ENCODE measurements around the gene NCOR2.

Gene NCOR2

DNA sequence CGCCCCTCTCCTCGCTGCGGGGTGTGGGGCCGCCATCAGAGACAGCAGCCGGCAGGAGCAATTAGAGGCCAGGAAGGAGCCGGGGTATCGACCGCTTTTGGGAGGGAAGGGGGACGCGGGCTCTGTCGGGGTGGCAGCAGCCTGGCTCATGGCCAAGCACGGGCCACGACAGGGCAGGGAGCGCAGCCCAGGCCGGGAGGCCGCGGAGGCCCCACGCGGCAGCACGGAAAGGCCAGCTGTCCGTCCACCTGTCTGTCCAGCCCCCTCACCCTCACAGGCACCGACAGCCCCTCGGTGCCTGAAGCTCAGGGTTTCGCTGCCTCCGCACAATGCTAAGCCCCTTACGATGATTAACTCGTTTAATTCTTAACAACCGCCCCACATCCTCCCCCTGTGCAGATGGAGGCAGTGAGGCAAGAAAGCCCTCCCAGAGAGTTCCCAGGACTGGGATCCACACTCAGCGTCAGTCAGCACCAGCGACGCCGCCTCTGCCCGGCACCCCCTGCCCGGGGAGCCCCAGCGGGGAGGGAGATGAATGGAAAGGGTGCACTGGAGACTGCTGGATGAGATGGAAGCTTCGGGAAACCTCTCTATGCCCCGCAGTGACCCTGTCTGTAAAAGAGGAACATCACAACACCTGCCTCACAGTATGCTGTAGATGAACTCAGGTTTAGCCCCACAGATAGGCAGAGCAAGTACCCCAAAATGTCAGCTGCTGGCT, 23.7 kb downstream of the NCOR2 start:
- H3K4me3 ChIP-seq (ENCODE audit: low read depth, low read length), result no peak overlapping the region
- no peak for TF ChIP-seq CTCF (IDR thresholded peaks at IDR 0.05; ENCODE audit: low read depth, low read length)

DNA sequence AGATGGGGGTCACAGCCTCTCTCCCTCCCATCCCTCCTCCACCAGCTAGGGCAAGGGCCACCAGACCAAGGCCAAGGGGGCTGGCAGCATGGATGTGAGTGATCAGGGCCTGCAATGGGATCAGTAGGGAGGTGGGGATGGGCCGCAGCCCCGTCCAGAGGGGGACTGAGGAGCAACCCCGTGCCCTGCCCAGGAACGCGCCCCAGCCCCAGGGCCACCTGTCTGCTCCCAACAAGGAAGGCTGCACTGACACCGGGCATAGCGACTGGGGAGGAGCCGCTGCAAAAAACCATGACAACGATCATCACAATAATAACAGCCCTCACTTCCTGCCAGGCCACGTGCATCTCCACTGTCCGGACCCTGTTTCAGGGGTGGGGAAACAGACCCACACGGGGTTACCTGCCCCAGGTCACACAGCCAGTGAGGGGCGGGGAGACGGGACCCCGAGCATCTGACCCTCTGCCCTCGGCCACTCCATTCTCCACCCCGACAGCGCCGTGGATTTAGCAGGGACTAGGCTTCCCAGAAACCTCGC, 24.3 kb downstream of the NCOR2 start:
- H3K4me3 ChIP-seq (ENCODE audit: low read depth, low read length), result no peak overlapping the region
- TF ChIP-seq CTCF (IDR thresholded peaks at IDR 0.05; ENCODE audit: low read depth, low read length), result no peak

GRCh38 chr12:124542021-124542949, 25.1 kb downstream of the NCOR2 start:
- no peak overlapping the region for H3K4me3 ChIP-seq (ENCODE audit: low read depth, low read length)
- no peak for TF ChIP-seq CTCF (IDR thresholded peaks at IDR 0.05; ENCODE audit: low read depth, low read length)

DNA sequence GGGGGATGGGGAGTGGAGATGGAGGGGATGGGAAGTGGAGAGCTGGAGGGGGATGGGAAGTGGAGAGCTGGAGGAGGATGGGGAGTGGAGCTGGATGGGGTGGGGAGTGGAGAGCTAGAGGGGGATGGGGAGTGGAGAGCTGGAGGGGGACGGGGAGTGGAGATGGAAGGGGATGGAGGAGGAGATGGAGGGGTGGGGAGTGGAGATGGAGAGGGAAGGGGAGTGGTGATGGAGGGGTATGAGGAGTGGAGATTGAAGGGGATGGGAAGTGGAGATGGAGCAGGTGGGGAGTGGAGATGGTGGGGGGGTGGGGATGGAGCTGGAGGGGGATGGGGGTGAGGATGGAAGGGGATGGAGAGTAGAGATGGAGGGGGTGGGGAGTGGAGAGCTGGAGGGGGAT, 26.1 kb downstream of the NCOR2 start:
- no peak overlapping the region for H3K4me3 ChIP-seq (ENCODE audit: low read depth, low read length)
- no peak for TF ChIP-seq CTCF (IDR thresholded peaks at IDR 0.05; ENCODE audit: low read depth, low read length)

GRCh38 chr12:124539084-124540041, 28.0 kb downstream of the NCOR2 start:
- TF ChIP-seq CTCF (IDR thresholded peaks at IDR 0.05; ENCODE audit: low read depth, low read length), result no peak
- no peak overlapping the region for H3K4me3 ChIP-seq (ENCODE audit: low read depth, low read length)

DNA sequence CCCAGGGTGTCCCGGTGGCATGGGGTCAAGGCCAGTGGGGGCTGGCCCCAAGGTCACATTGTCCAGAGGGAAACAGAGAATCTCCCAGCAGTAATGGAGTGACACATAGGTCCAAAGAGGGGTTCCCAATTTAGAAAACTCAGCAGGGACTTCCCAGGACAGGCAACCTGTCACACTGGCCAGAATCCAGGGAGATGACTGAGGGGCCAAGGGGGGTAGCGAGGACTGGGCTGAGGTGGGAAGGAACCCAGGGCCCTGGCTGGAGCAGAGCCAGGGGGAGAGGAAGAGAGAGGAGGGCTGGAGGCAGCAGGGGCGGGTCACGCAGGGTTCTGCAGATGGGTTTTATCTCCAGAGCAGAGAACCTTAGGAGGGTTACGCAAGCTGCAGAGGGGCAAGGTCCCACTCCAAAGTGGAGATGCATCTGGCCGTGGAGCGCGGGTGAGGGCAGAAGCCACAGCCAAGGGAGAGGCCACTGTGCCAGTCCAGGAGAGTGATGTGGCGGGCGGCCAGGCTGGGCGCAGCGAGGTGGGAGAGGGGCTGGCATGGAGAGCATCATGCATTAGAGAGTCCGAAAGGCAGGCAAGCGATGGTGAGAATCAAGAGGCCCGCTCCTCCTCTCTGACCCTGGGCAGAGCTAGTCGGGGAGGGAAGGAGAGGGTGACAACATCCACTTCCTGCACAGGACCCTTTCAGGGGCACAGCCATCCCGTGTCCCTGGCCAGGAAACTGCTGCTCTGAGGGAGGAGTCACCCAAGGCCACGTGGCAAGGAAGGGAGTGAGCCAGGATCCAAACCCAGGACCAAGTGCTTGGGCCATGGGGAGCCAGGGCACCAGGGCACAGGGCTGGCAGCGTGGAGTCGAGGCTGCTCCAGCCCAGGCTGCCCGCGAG, 29.0 kb downstream of the NCOR2 start:
- no peak for TF ChIP-seq CTCF (IDR thresholded peaks at IDR 0.05; ENCODE audit: low read depth, low read length)
- H3K4me3 ChIP-seq (ENCODE audit: low read depth, low read length), result no peak overlapping the region
